ACC112 (cell line): ENCODE results near the gene PRKD1.
A peak's percentile ranks its signal among the peaks of the same experiment; 100 is the strongest.

ENCODE experiments used
- H2AFZ ChIP-seq: fragments of 200-600 bp; sonication (generic); one replicate; pipeline ENCODE4 v1.6.0; 2017; ENCODE audit warnings: antibody characterized with exemption, low read length; ENCODE audit not compliant: unreplicated experiment
- H3K27ac ChIP-seq: fragments of 200-600 bp; sonication (generic); 2 replicates; pipeline ENCODE4 v1.5.1; 2014; ENCODE audit warnings: low read depth, mild to moderate bottlenecking, antibody characterized with exemption, low read length, moderate library complexity
- H3K27me3 ChIP-seq: fragments of 200-600 bp; sonication (generic); 2 replicates; pipeline ENCODE4 v1.6.1; 2014; ENCODE audit warnings: mild to moderate bottlenecking, antibody characterized with exemption, low read length, moderate library complexity, mixed read lengths; ENCODE audit not compliant: insufficient read depth
- H3K36me3 ChIP-seq: fragments of 200-600 bp; sonication (generic); 2 replicates; pipeline ENCODE4 v1.6.1; 2016; ENCODE audit warnings: mild to moderate bottlenecking, antibody characterized with exemption, low read length, moderate library complexity, mixed read lengths; ENCODE audit not compliant: insufficient read depth
- H3K4me1 ChIP-seq: fragments of 200-600 bp; sonication (generic); one replicate; pipeline ENCODE4 v1.6.1; 2016; ENCODE audit warnings: low read length, mixed read lengths; ENCODE audit not compliant: insufficient read depth, unreplicated experiment, control insufficient read depth
- H3K4me3 ChIP-seq: fragments of 200-600 bp; sonication (generic); 2 replicates; pipeline ENCODE4 v1.5.1; 2014; ENCODE audit warnings: mild to moderate bottlenecking, low read depth, low read length
- H3K79me2 ChIP-seq: fragments of 200-600 bp; sonication (generic); one replicate; pipeline ENCODE4 v1.6.0; 2016; ENCODE audit warnings: low read length; ENCODE audit not compliant: control insufficient read depth, unreplicated experiment, insufficient read depth

Gene PRKD1

GRCh38 chr14:29618323-29619067 is 309.2 kb downstream of the PRKD1 start:
- H3K27me3 ChIP-seq, result no peaks in the 10 kb centered on the region
- no peak overlapping the region for H2AFZ ChIP-seq
- H3K27ac ChIP-seq, result no peak overlapping the region
- H3K4me1 ChIP-seq, result no peaks in the 10 kb centered on the region
- no peaks in the 10 kb centered on the region for H3K79me2 ChIP-seq
- H3K4me3 ChIP-seq, result no peak overlapping the region
- H3K36me3 ChIP-seq, result peaks cover 13% of the 10 kb centered on the region

GRCh38 chr14:29616922-29617321 is 310.7 kb downstream of the PRKD1 start:
- no peaks in the 10 kb centered on the region for H3K27me3 ChIP-seq
- no peaks in the 10 kb centered on the region for H3K4me1 ChIP-seq
- H3K27ac ChIP-seq, result no peak overlapping the region
- H2AFZ ChIP-seq, result no peak overlapping the region
- no peaks in the 10 kb centered on the region for H3K79me2 ChIP-seq
- no peak overlapping the region for H3K4me3 ChIP-seq
- H3K36me3 ChIP-seq, result peaks cover 13% of the 10 kb centered on the region

- Histone ChIP-seq H3K27ac (no peak overlapping the region), H3K79me2 (no peaks in the 10 kb centered on the region), H3K27me3 (no peaks in the 10 kb centered on the region), H3K4me3 (no peak overlapping the region), H3K36me3 (no peaks in the 10 kb centered on the region), H2AFZ (no peak overlapping the region), H3K4me1 (no peaks in the 10 kb centered on the region)
Observed at GRCh38 chr14:29608861-29609260, 318.8 kb downstream of the PRKD1 start.

GRCh38 chr14:29607169-29607568 is 320.5 kb downstream of the PRKD1 start:
- Histone ChIP-seq H3K4me3 (no peak overlapping the region), H2AFZ (no peak overlapping the region), H3K79me2 (no peaks in the 10 kb centered on the region), H3K27ac (no peak overlapping the region), H3K36me3 (no peaks in the 10 kb centered on the region), H3K4me1 (no peaks in the 10 kb centered on the region), H3K27me3 (no peaks in the 10 kb centered on the region)

- H3K27ac ChIP-seq, result no peak overlapping the region
- H3K4me1 ChIP-seq, result peaks cover 5% of the 10 kb centered on the region
- no peak overlapping the region for H3K4me3 ChIP-seq
- H3K27me3 ChIP-seq, result no peaks in the 10 kb centered on the region
- no peaks in the 10 kb centered on the region for H3K79me2 ChIP-seq
- H3K36me3 ChIP-seq, result no peaks in the 10 kb centered on the region
- H2AFZ ChIP-seq, result no peak overlapping the region
Observed at GRCh38 chr14:29603696-29604095, 324.0 kb downstream of the PRKD1 start.

- Histone ChIP-seq H3K79me2 (no peaks in the 10 kb centered on the region), H3K4me1 (peaks cover 5% of the 10 kb centered on the region), H2AFZ (no peak overlapping the region), H3K36me3 (no peaks in the 10 kb centered on the region), H3K27ac (no peak overlapping the region), H3K4me3 (no peak overlapping the region), H3K27me3 (no peaks in the 10 kb centered on the region)
Observed at GRCh38 chr14:29601616-29602015, 326.0 kb downstream of the PRKD1 start.

GRCh38 chr14:29587761-29588470 is 339.7 kb downstream of the PRKD1 start:
- H3K79me2 ChIP-seq, result no peaks in the 10 kb centered on the region
- H3K4me3 ChIP-seq, result no peak overlapping the region; the same call in 1 of the 2 replicates

GRCh38 chr14:29587046-29587445 is 340.6 kb downstream of the PRKD1 start:
- H3K27ac ChIP-seq, result no peak overlapping the region
- no peaks in the 10 kb centered on the region for H3K36me3 ChIP-seq

More at GRCh38 chr14:29587761-29588470, 339.7 kb downstream of the PRKD1 start:
- Histone ChIP-seq H3K4me1 (peaks cover 20% of the 10 kb centered on the region), H3K36me3 (no peaks in the 10 kb centered on the region), H3K27me3 (no peaks in the 10 kb centered on the region), H2AFZ (no peak overlapping the region), H3K27ac (no peak overlapping the region)

GRCh38 chr14:29584992-29585391 is 342.7 kb downstream of the PRKD1 start:
- Histone ChIP-seq H3K27ac (peak overlapping the region; percentile 16; the same call in 1 of the 2 replicates), H2AFZ (peak overlapping the region; percentile 60), H3K27me3 (no peaks in the 10 kb centered on the region), H3K4me1 (peaks cover 20% of the 10 kb centered on the region), H3K79me2 (no peaks in the 10 kb centered on the region), H3K36me3 (no peaks in the 10 kb centered on the region), H3K4me3 (peak overlapping the region; percentile 51; the same call in 1 of the 2 replicates)

More at GRCh38 chr14:29587046-29587445, 340.6 kb downstream of the PRKD1 start:
- peak overlapping the region; percentile 27 for H2AFZ ChIP-seq
- H3K79me2 ChIP-seq, result no peaks in the 10 kb centered on the region
- H3K4me3 ChIP-seq, result peak overlapping the region; percentile 56
- peaks cover 20% of the 10 kb centered on the region for H3K4me1 ChIP-seq
- H3K27me3 ChIP-seq, result no peaks in the 10 kb centered on the region

- Histone ChIP-seq H2AFZ (no peak overlapping the region), H3K4me1 (peaks cover 10% of the 10 kb centered on the region), H3K27ac (no peak overlapping the region), H3K79me2 (no peaks in the 10 kb centered on the region), H3K4me3 (no peak overlapping the region), H3K36me3 (no peaks in the 10 kb centered on the region), H3K27me3 (no peaks in the 10 kb centered on the region)
Observed at GRCh38 chr14:29580763-29581162, 346.9 kb downstream of the PRKD1 start.

GRCh38 chr14:29579838-29580237 is 347.8 kb downstream of the PRKD1 start:
- Histone ChIP-seq H2AFZ (no peak overlapping the region), H3K79me2 (no peaks in the 10 kb centered on the region), H3K36me3 (no peaks in the 10 kb centered on the region), H3K4me1 (peaks cover 3% of the 10 kb centered on the region), H3K4me3 (no peak overlapping the region), H3K27me3 (no peaks in the 10 kb centered on the region), H3K27ac (no peak overlapping the region)
